Neutrophil (primary cell): ENCODE measurements around the gene CLN6.

Source experiments
- H3K27ac ChIP-seq: fragments of 200-600 bp; sonication (generic); 2 replicates; pipeline ENCODE4 v1.5.1; 2016; ENCODE audit warnings: mild to moderate bottlenecking, moderate library complexity
- H3K27me3 ChIP-seq: fragments of 200-600 bp; sonication (generic); 2 replicates; pipeline ENCODE4 v1.6.0; 2016; ENCODE audit warnings: mild to moderate bottlenecking
- H3K36me3 ChIP-seq: fragments of 200-600 bp; sonication (generic); 2 replicates; pipeline ENCODE4 v1.5.1; 2017
- H3K4me1 ChIP-seq, 2 experiments: fragments of 200-600 bp in 1 of 2; sonication (generic) in 1 of 2; 1 replicate in 1 of 2; 2 replicates in 1 of 2; pipeline versions ENCODE4 v1.5.1 to v1.6.1; 2013 to 2016; ENCODE audit warnings: low read depth in 1 of 2, low read length in 1 of 2, mild to moderate bottlenecking in 1 of 2, moderate library complexity in 1 of 2; ENCODE audit not compliant: control insufficient read depth in 1 of 2, insufficient read depth in 1 of 2
- H3K4me3 ChIP-seq, 2 experiments: fragments of 200-600 bp in 1 of 2; sonication (generic) in 1 of 2; 1 replicate in 1 of 2; 2 replicates in 1 of 2; pipeline ENCODE4 v1.5.1; 2013 to 2016; ENCODE audit warnings: low read depth in 1 of 2, low read length in 1 of 2, mild to moderate bottlenecking in 1 of 2, moderate library complexity in 1 of 2
- H3K9me3 ChIP-seq: fragments of 200-600 bp; sonication (generic); 2 replicates; pipeline ENCODE4 v1.5.1; 2016
- CTCF ChIP-seq: fragments of 200-600 bp; sonication (generic); IDR thresholded peaks from 2 replicates; pipeline ENCODE4 v1.5.1; 2016; ENCODE audit warnings: antibody characterized with exemption

The CLN6 gene

GRCh38 chr15:68192804-68193486 is 36.6 kb downstream of the CLN6 start:
- no peaks in the 10 kb centered on the region for H3K9me3 ChIP-seq
- peaks cover 93% of the 10 kb centered on the region for H3K36me3 ChIP-seq
- no peaks in the 10 kb centered on the region for H3K4me1 ChIP-seq
- TF ChIP-seq CTCF: no peak
- H3K4me3 ChIP-seq: no peak overlapping the region
- H3K27ac ChIP-seq: peak overlapping the region; percentile 35
- H3K27me3 ChIP-seq: no peaks in the 10 kb centered on the region

GRCh38 chr15:68192117-68192516 is 37.4 kb downstream of the CLN6 start:
- Histone ChIP-seq H3K4me3 (no peak overlapping the region), H3K36me3 (peaks cover 93% of the 10 kb centered on the region), H3K27ac (peak overlapping the region; percentile 35), H3K9me3 (no peaks in the 10 kb centered on the region), H3K27me3 (no peaks in the 10 kb centered on the region), H3K4me1 (no peaks in the 10 kb centered on the region)
- no peak for TF ChIP-seq CTCF

- Histone ChIP-seq H3K4me1 (no peaks in the 10 kb centered on the region), H3K9me3 (no peaks in the 10 kb centered on the region), H3K27me3 (no peaks in the 10 kb centered on the region), H3K36me3 (peaks cover 93% of the 10 kb centered on the region), H3K27ac (peak overlapping the region; percentile 5), H3K4me3 (no peak overlapping the region)
- TF ChIP-seq CTCF: no peak
These were observed 38.0 kb downstream of the CLN6 start for GRCh38 chr15:68191555-68191954.

GRCh38 chr15:68190048-68190447 is 39.5 kb downstream of the CLN6 start:
- Histone ChIP-seq H3K9me3 (no peaks in the 10 kb centered on the region), H3K4me1 (peaks cover 7 to 11% of the 10 kb centered on the region in 2 experiments), H3K4me3 (no peak overlapping the region), H3K27me3 (no peaks in the 10 kb centered on the region), H3K27ac (peak overlapping the region; percentile 1), H3K36me3 (peaks cover 90% of the 10 kb centered on the region)
- no peak for TF ChIP-seq CTCF

- no peaks in the 10 kb centered on the region for H3K9me3 ChIP-seq
- peaks cover 93% of the 10 kb centered on the region for H3K36me3 ChIP-seq
- no peak overlapping the region for H3K4me3 ChIP-seq
- H3K4me1 ChIP-seq: peaks cover 12 to 22% of the 10 kb centered on the region in 2 experiments
- TF ChIP-seq CTCF: no peak
- H3K27me3 ChIP-seq: no peaks in the 10 kb centered on the region
- H3K27ac ChIP-seq: no peak overlapping the region
These were observed 40.9 kb downstream of the CLN6 start for GRCh38 chr15:68188647-68189046.
